HL-60 (cell line): ENCODE results near the gene HASPIN.

Experiments
- DNase-seq, 2 experiments: peaks; one replicate each; pipeline ENCODE4 v3.0.0-alpha.2; 2010 to 2020; ENCODE audit warnings: low read depth in 1 of 2, low spot score in 1 of 2
- H3K27ac ChIP-seq: fragments of 250-450 bp; sonication (Bioruptor Pico); replicated peaks from 2 replicates; pipeline ENCODE4 v1.5.1; 2020; ENCODE audit warnings: mild to moderate bottlenecking, moderate library complexity
- H3K27me3 ChIP-seq: fragments of 250-450 bp; sonication (Bioruptor Pico); 2 replicates; pipeline ENCODE4 v1.5.1; 2021; ENCODE audit warnings: mild to moderate bottlenecking, moderate library complexity; ENCODE audit not compliant: insufficient read depth, poor library complexity, severe bottlenecking
- H3K4me3 ChIP-seq: replicated peaks from 2 replicates; pipeline ENCODE4 v1.5.1; 2011; ENCODE audit warnings: mild to moderate bottlenecking, control low read depth, low read length; ENCODE audit not compliant: insufficient read depth
- GABPA ChIP-seq: IDR thresholded peaks from 2 replicates; pipeline ENCODE4 v1.6.1; 2012; ENCODE audit warnings: low read depth
- POLR2AphosphoS5 ChIP-seq: IDR thresholded peaks from 2 replicates; pipeline ENCODE4 v1.6.1; 2012; ENCODE audit warnings: low read depth
- SPI1 ChIP-seq: IDR thresholded peaks from 2 replicates; pipeline ENCODE4 v1.6.1; 2012; ENCODE audit warnings: low read depth, mild to moderate bottlenecking, borderline replicate concordance
- TF ChIP-seq, protein P1 (sequence below): IDR thresholded peaks from 2 replicates; pipeline ENCODE4 v1.6.1; 2012; ENCODE audit warnings: low read depth; ENCODE audit not compliant: insufficient replicate concordance
- TF ChIP-seq, protein P2 (sequence below): IDR thresholded peaks from one replicate; pipeline ENCODE4 v1.5.1; 2011; ENCODE audit warnings: low read length, control low read depth, inconsistent platforms; ENCODE audit not compliant: insufficient read depth

Gene HASPIN

DNA sequence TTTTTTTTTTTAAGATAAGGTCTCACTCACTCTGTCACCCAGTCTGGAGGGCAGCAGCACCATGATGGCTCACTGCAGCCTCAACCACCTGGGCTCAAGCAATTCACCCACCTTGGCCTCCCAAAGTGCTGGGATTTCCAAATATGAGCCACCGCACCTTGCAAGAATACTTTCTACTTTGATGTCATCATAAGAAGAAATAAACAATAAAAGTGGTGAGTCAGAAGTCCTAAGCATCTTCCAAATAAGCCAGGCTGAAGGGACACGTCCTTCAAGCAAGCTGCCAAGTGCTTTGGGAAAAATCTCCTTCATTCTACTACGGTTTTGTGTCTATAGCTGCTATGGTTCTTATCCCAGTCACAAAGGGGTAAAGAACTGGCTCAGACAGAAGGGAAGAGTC is 20.3 kb downstream of the HASPIN start:
- Histone ChIP-seq H3K27me3 (no peaks in the 10 kb centered on the region), H3K4me3 (no peak overlapping the region), H3K27ac (no peak overlapping the region)
- TF ChIP-seq GABPA (no peak), SPI1 (no peak), POLR2AphosphoS5 (no peak)
- TF ChIP-seq, protein P1, sequence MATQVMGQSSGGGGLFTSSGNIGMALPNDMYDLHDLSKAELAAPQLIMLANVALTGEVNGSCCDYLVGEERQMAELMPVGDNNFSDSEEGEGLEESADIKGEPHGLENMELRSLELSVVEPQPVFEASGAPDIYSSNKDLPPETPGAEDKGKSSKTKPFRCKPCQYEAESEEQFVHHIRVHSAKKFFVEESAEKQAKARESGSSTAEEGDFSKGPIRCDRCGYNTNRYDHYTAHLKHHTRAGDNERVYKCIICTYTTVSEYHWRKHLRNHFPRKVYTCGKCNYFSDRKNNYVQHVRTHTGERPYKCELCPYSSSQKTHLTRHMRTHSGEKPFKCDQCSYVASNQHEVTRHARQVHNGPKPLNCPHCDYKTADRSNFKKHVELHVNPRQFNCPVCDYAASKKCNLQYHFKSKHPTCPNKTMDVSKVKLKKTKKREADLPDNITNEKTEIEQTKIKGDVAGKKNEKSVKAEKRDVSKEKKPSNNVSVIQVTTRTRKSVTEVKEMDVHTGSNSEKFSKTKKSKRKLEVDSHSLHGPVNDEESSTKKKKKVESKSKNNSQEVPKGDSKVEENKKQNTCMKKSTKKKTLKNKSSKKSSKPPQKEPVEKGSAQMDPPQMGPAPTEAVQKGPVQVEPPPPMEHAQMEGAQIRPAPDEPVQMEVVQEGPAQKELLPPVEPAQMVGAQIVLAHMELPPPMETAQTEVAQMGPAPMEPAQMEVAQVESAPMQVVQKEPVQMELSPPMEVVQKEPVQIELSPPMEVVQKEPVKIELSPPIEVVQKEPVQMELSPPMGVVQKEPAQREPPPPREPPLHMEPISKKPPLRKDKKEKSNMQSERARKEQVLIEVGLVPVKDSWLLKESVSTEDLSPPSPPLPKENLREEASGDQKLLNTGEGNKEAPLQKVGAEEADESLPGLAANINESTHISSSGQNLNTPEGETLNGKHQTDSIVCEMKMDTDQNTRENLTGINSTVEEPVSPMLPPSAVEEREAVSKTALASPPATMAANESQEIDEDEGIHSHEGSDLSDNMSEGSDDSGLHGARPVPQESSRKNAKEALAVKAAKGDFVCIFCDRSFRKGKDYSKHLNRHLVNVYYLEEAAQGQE = no peak
- TF ChIP-seq, protein P2, sequence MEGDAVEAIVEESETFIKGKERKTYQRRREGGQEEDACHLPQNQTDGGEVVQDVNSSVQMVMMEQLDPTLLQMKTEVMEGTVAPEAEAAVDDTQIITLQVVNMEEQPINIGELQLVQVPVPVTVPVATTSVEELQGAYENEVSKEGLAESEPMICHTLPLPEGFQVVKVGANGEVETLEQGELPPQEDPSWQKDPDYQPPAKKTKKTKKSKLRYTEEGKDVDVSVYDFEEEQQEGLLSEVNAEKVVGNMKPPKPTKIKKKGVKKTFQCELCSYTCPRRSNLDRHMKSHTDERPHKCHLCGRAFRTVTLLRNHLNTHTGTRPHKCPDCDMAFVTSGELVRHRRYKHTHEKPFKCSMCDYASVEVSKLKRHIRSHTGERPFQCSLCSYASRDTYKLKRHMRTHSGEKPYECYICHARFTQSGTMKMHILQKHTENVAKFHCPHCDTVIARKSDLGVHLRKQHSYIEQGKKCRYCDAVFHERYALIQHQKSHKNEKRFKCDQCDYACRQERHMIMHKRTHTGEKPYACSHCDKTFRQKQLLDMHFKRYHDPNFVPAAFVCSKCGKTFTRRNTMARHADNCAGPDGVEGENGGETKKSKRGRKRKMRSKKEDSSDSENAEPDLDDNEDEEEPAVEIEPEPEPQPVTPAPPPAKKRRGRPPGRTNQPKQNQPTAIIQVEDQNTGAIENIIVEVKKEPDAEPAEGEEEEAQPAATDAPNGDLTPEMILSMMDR = no peak
- DNase-seq = no peak

DNA sequence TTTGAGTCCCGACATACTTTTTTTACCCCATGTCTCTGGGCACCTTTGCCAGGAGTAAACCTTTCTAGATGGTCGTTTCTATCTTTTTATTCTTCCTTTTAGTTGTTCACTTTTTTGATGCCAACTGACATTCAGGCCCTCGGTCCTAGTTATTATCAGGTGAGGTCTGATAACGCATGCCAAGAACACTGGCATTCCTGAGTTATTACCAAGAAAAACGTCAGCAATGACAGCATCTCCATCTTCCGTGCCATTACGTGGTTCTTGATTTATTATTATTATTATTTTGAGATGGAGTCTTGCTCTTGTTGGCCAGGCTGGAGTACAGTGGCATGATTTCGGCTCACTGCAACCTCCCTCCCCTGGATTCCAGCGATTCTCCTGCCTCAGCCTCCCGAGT is 21.4 kb downstream of the HASPIN start:
- Histone ChIP-seq H3K27ac (no peak overlapping the region), H3K27me3 (no peaks in the 10 kb centered on the region), H3K4me3 (no peak overlapping the region)
- DNase-seq = no peak
- TF ChIP-seq, protein P2 = no peak
- TF ChIP-seq SPI1 (no peak), POLR2AphosphoS5 (no peak), GABPA (no peak)
- TF ChIP-seq, protein P1 = no peak

DNA sequence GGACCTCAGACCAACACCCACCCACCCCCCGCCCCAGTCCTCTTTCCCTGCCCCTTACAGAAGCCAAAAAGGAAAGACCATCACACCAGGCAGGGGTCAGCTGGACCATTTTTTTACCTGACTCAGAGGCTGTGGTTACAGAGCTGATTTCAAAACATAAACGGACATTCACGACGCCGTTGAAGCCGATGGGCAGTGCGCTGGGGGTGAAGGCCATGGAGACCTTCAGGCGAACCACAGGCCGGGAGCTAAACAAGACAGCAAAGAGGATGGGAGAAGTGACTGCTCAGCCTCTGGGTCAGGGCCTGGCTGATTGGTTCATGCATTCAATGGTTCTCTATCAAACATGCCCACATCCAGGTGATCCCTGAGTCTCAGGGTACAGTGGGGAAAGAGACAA is 24.1 kb downstream of the HASPIN start:
- Histone ChIP-seq H3K4me3 (no peak overlapping the region), H3K27ac (no peak overlapping the region), H3K27me3 (no peaks in the 10 kb centered on the region)
- no peak for DNase-seq
- TF ChIP-seq POLR2AphosphoS5 = no peak
- TF ChIP-seq, protein P1 = no peak
- no peak for TF ChIP-seq GABPA
- TF ChIP-seq, protein P2 = no peak
- no peak for TF ChIP-seq SPI1
